Measurements from ENCODE around the gene BRICD5. TPM values are rescaled to one million over a fixed set of nuclear protein-coding genes. Genes with fewer than 3 reads are reported as not detected.

BRICD5 gene
- total and polyA plus RNA-seq, 2 of the 13 experiments (the other 11 are each of a cell fraction or from before 2014, with no cell fraction given) = 1.6 to 5.8 TPM

DNA sequence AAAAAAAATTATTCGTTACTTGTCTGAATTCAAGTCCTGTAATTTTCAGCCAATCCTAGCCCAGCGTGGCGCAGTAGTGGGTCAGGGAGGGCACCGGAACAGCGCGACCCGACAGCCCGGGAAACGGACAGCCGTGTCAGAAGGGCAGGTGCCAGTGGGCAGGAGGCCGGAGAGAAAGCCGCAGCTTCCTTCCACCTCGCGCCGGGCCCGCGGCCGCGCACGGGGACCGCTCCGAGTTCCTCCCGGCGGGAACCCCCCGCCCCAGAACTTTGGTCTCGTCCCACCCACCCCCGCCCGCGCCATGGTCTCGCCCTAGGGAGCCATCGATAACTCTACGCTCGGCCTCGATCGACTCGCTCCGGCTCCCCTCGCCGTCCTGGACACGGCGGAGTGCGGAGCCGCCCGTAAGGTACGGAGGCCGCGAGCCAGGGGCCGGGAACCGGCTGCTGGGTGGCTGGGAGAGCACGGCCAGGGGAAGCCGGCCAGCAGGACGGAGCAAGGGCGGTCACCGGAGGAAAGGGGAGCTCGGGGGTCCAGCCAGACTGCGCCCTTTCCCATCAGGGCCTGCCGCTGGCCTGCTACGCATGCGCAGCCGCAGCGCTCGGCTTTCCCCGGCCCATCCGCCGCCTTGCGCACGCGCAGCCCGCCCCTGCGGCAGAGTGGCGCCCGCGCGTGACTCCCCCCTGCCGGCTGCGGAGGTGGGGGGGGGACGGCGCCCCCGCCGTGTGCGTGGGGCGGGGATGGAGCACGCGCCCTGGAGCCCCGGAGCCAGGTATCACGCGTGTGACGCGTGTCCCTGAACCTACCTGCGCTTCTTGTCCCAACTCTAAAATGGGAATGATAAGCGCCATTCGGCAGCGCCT lies 5.3 kb downstream of the BRICD5 start, which contains the start of gene MLST8 (continued):
- peak; percentile 99 for TF ChIP-seq ZFX (CRISPR knock-in tag; IDR thresholded peaks at IDR 0.05; ENCODE audit: low read depth)
- TF ChIP-seq RBM39 (IDR thresholded peaks at IDR 0.05; ENCODE audit: low read depth, low read length, poor library complexity, severe bottlenecking) = no peak
- no peak; the same call in 1 of the 2 replicates for TF ChIP-seq ZNF724P (CRISPR knock-in tag; IDR thresholded peaks at IDR 0.05; ENCODE audit: borderline replicate concordance)
- TF ChIP-seq CENPX (CRISPR knock-in tag; IDR thresholded peaks at IDR 0.05) = no peak
- TF ChIP-seq SALL1 (CRISPR knock-in tag; IDR thresholded peaks at IDR 0.05) = peak; percentile 84
- TF ChIP-seq ZNF235 (CRISPR knock-in tag; IDR thresholded peaks at IDR 0.05; ENCODE audit: borderline replicate concordance) = peak; percentile 93; the same call in 1 of the 2 replicates
- peak; percentile 61; the same call in 1 of the 2 replicates for TF ChIP-seq HCFC1 (IDR thresholded peaks at IDR 0.05; ENCODE audit: low read depth, low read length)
- TF ChIP-seq TSC22D2 (CRISPR knock-in tag; IDR thresholded peaks at IDR 0.05; ENCODE audit: borderline replicate concordance) = 0 out of 2 replicates have a peak, but pooled peaks have one; percentile 64
- 0 out of 2 replicates have a peak, but pooled peaks have one; percentile 10 for TF ChIP-seq ZNF598 (CRISPR knock-in tag; IDR thresholded peaks at IDR 0.05; ENCODE audit: borderline replicate concordance)
- no peak for TF ChIP-seq ZNF713 (CRISPR knock-in tag; IDR thresholded peaks at IDR 0.05)
- no peak for TF ChIP-seq KLF13 (CRISPR knock-in tag; IDR thresholded peaks at IDR 0.05)
- TF ChIP-seq ZNF678 (CRISPR knock-in tag; IDR thresholded peaks at IDR 0.05) = no peak
- TF ChIP-seq, protein P1, sequence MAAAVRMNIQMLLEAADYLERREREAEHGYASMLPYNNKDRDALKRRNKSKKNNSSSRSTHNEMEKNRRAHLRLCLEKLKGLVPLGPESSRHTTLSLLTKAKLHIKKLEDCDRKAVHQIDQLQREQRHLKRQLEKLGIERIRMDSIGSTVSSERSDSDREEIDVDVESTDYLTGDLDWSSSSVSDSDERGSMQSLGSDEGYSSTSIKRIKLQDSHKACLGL (CRISPR knock-in tag; IDR thresholded peaks at IDR 0.05) = no peak; the same call in 1 of the 2 replicates
- TF ChIP-seq NRL (CRISPR knock-in tag; IDR thresholded peaks at IDR 0.05; ENCODE audit: borderline replicate concordance) = peak; percentile 32; the same call in 1 of the 2 replicates
- no peak; the same call in 1 of the 2 replicates for TF ChIP-seq HINFP (CRISPR knock-in tag; IDR thresholded peaks at IDR 0.05; ENCODE audit: low read depth)
- no peak for TF ChIP-seq ZNF326 (CRISPR knock-in tag; IDR thresholded peaks at IDR 0.05; ENCODE audit: borderline replicate concordance)
- no peak for TF ChIP-seq GPN1 (CRISPR knock-in tag; IDR thresholded peaks at IDR 0.05; ENCODE audit: borderline replicate concordance)
- no peak for TF ChIP-seq MTF2 (CRISPR knock-in tag; IDR thresholded peaks at IDR 0.05; ENCODE audit: borderline replicate concordance)
- TF ChIP-seq ZMYM3 (CRISPR knock-in tag; IDR thresholded peaks at IDR 0.05) = peak; percentile 71; the same call in 1 of the 2 replicates
- no peak for TF ChIP-seq PBX3 (CRISPR knock-in tag; IDR thresholded peaks at IDR 0.05; ENCODE audit: borderline replicate concordance)
- TF ChIP-seq RAD21 (CRISPR knock-in tag; IDR thresholded peaks at IDR 0.05) = no peak
- 0 out of 2 replicates have a peak, but pooled peaks have one; percentile 36 for TF ChIP-seq ZSCAN5A (CRISPR knock-in tag; IDR thresholded peaks at IDR 0.05; ENCODE audit: borderline replicate concordance)
- peak; percentile 63; the same call in 1 of the 2 replicates for TF ChIP-seq KDM4B (CRISPR knock-in tag; IDR thresholded peaks at IDR 0.05)
- TF ChIP-seq ZNF124 (CRISPR knock-in tag; IDR thresholded peaks at IDR 0.05) = no peak
- no peak for TF ChIP-seq CEBPG (CRISPR knock-in tag; IDR thresholded peaks at IDR 0.05)
- TF ChIP-seq MBNL3 (CRISPR knock-in tag; conservative IDR thresholded peaks at IDR 0.05) = no peak
